Stimulated activated CD4-positive, alpha-beta T cell treated with anti-CD3 and anti-CD28 coated beads, Interleukin-1b, Interleukin-23, amount 100 ng/mL, for 1 hour (primary cell): ENCODE results near the gene ATP11A.
"Not testable (repeated sequence)": the region's sequence is repeated elsewhere in the genome, so short reads cannot be mapped to it uniquely, and the experiment has no call there.

Source experiments
- DNase-seq, 2 donors: peaks; one replicate each; pipeline ENCODE4 v3.0.0-alpha.2; 2020; ENCODE audit warnings: low read depth in 2 of 2

ATP11A gene

DNA sequence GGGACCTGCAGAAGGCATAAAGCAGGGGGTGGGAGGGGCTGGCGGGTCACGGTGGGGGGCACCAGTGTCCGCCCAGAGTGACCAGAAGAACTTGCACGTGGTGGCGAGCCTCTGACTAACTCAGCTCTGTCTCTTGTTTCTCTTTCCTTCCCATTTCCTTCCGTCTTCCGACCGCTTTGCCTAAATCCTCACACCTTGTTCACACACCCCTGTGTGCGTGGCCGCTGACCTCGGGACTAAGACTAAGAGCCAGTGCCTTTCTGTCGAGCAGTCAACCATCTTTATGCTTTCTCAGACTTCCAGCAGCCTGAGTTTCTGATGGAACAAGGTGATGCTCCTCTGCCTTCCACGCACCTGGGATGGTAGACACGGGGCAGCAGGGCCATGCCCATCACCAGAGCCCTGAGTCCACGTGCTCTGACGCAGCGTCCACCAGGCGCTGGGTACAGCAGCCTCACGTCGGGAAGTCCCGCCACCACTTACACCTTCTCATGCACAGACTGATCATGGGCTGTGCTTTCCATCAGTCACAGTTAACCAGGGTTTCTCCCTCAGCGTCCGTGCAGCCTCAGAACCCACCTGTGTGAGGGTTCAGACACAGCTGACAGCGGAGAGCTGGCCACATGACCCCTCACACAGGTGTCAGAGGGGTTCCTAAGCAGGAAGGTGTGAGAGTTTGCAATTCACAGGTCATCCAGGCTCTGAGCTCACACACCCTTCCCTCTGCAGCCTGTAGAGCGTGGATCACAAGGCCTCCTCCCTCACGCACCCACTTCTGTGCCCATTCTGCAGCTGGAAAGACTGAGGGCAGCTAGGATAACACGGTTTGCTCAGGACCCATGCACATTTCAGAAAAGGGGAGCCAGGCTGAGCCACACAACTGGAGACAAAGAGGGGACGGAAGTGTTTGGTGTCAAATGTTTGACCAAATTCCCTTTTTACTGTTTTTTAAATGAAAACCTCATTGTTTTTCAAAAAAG, 188.4 kb downstream of the ATP11A start:
- DNase-seq, result no peak

DNA sequence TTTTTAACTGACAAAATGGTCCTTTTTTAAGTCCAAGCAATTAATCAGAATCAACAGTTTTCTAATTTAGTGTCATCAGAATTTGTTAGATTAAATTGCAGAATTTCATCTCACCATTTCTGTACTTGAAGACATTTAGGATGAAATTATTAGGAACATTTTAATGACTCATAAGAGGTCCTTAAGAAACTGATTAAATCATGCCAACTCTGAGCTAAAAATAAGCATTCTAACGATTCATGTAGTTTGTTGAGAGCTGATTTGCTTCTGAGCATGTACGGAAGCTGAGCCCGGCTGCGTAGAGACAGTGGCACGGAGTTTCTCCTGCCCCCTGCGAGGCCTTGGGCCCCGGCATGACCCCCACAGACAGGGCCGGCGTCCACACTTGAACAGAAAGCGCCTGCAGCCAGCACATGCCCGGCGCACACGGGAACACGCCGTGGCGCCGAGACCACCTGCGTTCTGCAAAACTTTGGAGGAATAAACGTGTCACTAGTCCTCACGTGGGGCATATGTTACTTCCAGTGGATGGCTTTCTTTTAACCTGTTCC, 189.5 kb downstream of the ATP11A start:
- no peak for DNase-seq

DNA sequence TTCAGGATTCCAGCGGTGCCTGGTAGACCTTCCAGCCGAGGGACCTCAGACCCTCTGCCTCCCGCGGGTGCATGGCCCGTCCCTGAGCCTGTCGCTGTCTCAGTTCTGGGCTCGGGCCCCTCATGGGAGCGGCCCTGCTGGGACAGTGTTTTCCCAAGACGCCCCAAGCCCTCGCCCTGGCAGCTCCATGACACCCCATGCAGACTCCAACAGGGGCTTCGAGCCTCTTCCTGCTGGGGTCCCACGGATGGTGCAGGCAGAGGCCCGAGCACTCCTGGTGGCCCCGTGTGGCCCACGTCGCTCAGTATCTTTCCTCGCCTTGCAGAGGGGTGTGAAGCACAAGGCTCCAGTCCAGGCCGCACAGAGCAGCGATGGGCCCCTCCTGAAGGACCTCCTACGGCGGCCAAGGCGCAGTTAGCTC, 190.4 kb downstream of the ATP11A start:
- DNase-seq, result no peak

DNA sequence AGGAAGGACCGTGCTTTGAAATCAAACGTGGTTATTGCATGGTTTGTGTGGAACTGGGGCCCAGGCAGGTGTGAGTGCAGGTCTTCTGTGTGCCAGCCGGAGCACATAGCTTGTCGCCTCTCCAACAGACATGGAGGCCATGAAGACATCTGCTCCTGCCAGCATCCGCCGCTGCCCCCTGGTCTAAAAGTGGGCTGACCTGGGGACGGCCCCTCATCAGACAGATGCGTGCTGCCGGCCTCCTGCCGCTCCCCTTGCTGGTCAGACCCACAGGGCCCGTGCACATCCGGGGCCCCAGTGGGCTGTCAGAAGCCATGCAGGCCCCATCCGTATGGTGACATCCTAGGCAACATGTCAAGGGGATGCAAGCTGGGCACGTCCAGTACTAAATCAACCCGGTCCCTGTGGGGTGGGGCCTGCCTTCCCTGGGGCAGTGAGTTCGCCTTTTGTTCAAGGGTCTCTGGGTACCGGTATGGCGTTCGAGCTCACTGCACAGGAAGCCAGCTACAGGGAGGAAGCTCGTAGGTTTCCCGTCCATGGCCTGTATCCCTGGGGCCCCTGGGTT, 191.2 kb downstream of the ATP11A start:
- no peak for DNase-seq

DNA sequence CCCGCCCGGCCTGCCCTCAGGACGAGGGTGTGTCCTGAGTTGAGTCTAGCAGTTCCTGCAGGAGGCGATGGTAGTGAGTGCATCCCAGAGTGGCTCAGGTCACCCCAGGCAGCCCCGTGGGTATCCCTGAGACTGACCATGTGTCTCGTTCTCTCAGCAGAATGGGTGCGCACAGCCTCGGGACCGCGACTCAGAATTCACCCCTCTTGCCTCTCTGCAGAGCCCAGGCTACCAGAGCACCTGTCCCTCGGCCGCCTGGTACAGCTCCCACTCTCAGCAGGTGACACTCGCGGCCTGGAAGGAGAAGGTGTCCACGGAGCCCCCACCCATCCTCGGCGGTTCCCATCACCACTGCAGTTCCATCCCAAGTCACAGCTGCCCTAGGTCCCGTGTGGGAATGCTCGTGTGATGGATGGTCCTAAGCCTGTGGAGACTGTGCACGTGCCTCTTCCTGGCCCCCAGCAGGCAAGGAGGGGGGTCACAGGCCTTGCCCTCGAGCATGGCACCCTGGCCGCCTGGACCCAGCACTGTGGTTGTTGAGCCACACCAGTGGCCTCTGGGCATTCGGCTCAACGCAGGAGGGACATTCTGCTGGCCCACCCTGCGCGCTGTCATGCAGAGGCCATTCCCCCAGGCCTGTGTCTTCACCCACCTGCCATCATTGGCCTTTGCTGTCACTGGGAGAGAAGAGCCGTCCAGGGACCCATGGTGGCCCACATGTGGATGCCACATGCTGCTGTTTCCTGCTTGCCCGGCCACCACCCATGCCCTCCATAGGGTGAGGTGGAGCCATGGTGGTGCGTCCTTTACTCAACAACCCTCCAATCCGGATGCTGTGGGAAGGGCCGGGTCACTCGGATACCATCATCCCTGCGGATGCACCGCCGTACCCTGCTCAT, 192.1 kb downstream of the ATP11A start:
- DNase-seq, result no peak

DNA sequence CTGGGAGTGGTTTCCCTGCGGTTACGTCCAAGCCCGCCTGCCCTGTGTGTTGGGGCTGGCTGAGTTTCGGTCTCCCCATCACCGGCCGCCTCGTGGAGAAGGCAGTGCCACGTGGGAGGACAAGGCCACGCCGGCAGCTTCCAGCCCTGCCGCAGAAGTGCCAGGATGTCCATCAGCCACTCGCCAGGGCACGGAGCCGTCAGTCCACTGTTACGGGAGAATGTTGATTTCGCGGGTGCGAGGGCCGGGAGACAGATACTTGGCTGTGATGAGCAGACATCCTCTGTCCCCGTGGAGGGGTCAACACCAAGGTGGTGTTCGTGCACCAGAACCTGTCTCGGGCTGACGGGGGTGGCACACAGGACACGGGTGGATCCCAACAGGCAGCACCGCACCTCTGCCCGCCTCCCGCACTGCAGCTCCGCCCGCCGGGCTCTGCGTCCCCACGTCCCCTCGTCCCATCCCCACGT, 192.8 kb downstream of the ATP11A start:
- no peak for DNase-seq

DNA sequence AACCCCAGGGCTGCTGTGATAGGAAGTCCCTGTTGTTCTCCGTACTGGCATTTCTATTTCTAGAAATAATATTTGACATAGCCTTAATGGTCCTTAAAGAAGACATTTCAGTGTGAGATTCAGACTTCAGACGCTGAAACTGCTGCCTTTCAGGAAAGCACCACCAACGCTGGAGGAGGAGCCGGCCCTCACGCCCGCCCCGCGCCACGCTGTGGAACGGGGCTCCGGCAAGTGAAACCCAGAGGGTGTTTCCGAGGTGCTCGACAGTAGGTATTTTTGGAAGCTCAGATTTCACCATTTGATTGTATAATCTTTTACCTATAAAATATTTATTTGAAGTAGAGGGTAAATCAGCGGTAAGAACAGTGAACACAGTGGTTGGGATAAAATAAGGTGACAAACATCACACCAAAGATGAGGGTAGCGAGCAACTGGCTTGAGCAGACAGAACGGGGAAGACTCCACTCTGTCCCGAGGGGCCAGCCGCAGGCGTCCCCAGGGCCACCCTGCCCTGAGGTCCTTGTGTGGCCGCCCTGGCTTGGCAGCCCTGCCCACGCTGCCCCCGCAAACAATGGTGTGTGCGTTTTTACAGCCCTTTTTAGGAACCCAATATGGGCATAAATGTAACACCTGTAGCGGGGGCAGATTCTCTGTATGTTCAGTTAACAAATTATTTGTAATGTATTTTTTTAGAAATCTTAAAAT, 193.6 kb downstream of the ATP11A start:
- no peak for DNase-seq

DNA sequence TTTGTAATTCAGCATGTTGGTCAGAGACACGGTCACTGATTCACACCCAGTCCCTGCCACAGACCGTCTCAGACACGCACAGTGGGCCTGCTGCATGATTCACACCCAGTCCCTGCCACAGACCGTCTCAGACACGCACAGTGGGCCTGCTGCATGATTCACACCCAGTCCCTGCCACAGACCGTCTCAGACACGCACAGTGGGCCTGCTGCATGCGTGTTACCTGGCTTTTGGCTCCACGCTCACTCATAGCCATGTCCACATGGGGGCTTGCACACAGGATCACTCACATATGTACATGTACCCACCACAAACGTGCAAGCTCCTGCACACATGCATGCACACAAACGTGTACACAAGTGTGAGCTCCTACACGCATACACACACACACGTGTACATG, 194.9 kb downstream of the ATP11A start:
- not testable (repeated sequence) for DNase-seq

DNA sequence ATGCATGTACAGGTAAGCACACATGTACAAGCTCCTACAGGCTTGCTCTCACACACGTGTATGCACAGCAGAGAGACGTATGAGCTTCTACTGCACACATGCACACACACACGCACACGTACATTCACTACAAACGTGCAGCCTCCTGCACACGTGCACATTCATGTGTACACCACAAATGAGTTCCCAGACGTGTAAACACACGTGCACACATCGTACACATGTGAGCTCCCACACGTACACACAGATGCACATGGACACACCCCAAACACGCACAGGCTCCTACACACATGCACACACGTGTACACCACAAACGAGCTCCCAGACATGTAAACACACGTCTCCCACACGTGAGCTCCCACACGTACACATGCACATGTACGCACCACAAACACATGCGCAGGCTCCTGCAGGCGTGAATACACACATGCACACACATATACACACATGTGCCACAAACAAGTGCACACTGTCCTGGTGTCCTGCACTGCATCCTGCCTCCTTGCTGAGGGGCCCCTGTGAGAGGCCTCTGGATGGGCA, 195.5 kb downstream of the ATP11A start:
- no peak for DNase-seq

DNA sequence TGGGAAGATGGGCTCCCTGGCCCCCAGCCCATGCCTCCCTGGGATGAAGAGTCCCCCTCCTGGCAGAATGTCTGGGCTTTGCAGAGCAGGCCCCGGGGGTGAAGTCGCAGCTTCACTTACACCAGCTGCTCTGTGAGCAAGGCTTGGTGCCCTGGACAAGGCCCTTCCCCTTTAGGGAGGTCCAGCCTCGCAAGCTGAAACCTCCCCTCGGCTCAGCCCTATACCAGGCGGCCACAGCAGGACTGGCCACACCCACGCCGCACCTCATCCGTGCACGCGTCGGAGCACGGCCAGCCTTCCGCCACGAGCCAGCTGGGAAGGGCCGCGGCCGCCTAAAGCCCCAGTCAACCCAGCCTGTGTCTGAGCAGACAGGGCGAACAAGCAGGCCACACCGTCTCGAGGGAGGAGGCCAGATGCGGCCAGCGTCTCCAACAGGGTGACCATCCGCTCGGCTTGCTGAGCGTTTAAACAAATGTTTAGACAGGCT, 196.0 kb downstream of the ATP11A start:
- no peak for DNase-seq

DNA sequence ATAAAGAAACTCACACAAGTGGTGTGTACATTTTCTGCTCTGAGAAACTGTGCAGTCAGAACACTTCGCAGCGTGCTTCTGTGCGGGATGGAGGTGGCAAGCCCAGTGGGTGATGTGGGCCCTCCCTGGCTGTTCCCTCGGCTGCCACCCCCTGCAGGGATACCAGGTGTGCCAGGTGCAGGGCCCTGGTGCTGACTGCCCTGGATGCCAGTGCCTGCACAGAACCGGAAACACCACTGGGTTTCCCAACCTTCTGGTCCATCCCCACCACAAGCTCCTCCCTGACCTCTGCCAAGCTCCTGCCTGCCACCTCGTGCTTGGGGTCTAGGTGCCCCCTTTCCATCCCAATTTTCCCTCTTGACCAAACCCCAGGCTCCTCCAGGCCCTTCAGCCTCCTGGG, 197.3 kb downstream of the ATP11A start:
- DNase-seq, result no peak

DNA sequence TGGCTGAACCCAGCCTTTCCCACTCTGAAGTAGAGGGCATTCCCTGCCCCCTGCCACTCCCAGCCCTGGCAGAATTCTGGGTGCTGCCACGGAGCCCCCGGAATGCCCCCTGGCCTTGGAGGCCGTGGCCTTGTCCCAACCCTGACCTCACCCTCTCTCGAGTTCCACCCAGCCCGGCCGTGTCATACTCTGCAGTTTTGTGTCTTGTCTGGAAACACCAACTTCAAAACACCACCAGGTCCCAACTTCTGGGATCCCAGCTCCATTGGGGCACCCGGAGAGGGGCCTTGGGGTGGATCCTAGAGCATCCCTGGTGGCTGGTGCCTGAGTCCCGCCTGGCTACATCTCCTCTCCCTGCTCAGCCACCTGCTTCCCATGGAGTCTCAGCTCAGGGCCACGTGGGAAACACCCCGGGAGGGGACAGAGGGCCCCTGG, 197.7 kb downstream of the ATP11A start:
- no peak for DNase-seq

DNA sequence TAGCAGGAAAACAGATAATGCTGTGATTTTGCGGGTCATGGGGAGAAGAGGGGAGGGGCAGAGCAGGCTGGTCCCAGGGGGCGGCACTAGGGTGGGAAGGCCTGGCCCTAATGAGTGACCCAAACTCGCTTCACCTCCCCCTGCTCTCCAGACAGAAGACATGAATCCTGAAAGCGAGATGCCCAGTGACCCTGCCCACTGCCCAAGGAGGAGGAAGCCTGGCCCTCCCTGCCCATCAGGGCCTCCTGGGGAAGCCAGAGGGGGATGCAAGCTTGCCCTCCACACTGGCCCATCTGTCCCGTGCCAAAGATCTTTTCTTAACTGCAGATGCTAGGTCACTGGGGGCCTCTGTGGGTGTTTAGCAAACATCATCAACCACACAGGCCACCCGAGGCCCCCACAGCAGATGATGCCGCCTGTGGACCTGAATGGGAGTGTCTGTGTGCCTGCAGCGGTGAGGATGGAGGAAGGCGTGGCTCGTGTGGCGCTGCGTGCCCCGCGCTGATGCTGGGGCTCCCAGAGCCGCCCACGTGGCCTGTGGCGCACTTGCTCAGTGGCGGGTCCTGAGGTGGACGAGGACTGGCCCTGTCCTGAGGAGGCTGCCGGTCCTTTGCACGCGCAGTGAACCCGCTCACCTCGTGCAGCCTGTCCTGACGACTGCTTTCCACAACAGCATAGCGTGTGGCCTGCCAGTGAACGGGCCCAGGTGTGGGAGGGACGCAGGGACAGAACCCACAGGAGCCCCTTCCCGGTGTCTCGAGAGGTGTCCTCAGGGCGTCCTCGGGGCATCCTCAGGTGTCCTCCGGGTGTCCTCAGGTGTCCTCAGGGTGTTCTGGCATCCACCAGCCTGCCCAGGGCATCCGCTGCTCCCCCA, 198.6 kb downstream of the ATP11A start:
- no peak for DNase-seq

DNA sequence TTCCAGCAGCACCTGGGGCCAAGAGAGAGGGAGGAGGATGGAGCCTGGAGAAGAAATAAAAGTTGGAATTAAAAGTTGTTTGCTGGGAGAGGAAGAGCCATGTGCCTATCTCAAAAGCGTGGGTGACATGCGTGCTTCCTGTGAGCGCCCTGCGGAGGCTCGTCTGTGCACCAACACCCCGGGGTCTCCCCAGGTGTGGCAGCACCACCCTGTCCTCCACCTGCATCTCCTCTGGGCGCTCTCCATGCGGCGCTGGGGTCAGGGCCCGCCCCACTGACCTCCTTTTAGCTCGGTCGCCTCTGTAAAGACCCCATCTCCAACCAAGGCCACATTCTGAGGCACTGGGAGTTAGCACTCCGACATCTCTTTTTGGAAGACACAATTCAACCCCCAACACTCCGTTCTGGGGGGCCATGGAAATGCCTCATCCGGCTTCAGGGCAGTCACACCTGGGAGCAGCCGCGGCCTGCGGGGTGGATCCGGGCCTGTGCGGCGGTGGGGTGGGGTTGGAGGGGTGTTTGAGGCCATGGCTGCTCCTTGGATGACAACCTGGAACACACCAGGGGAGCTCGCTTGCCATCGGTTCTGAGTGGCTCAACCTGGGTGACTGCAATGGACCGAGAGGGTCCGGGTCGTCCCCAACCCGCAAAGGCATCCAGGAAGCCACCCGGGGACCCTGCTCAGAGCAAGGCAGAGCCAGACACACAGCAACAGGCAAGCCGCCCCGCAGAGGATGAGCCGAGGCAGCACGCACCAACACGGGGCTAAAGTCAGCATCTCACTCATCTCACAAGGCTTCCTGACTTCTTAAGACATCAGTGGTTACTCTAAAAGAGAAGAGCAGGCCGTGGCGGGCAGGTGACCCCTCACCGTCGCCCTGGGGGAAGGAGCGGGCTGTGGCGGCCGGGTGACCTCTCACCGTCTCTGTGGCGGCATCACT, 199.8 kb downstream of the ATP11A start:
- no peak for DNase-seq

DNA sequence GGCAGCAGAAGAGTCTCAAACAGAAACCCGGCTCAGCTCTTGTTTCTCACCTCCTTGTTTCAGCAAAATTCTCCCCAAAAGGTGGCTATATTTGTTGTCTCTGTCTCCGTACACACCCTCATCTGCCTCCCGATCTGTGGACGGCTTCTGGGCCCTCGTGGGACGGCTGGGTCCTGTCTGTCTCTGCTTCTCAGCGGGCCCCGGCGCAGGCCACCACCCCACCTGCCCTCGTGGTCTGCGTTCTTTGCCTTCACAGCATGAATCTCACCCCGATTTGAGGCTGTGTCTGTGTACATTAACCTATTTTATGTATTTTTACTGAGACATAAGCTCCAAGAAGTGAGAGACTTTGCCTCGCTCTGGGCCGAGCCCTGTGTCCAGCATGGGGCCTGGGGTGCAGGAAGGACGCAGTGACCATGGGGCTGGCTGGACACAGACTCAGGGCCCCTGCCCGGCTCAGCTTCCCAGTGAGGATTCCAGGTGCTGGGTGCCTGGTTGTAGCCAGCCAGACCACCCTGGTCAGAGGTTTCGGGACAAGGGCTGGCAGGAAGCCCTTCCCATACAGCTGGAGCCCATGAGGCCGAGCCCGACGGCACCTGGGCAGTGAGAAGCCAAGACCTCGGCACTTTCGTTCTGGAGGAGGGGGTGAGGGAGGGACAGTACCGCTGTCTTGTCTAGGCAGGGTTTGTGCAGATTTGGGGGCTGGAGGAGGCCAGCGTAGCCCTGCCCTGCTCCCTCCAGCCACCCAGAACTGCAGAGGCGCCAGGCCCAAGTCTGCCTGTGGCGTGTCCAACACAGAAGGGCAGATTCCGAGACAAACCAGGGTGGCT, 200.7 kb downstream of the ATP11A start:
- no peak for DNase-seq

DNA sequence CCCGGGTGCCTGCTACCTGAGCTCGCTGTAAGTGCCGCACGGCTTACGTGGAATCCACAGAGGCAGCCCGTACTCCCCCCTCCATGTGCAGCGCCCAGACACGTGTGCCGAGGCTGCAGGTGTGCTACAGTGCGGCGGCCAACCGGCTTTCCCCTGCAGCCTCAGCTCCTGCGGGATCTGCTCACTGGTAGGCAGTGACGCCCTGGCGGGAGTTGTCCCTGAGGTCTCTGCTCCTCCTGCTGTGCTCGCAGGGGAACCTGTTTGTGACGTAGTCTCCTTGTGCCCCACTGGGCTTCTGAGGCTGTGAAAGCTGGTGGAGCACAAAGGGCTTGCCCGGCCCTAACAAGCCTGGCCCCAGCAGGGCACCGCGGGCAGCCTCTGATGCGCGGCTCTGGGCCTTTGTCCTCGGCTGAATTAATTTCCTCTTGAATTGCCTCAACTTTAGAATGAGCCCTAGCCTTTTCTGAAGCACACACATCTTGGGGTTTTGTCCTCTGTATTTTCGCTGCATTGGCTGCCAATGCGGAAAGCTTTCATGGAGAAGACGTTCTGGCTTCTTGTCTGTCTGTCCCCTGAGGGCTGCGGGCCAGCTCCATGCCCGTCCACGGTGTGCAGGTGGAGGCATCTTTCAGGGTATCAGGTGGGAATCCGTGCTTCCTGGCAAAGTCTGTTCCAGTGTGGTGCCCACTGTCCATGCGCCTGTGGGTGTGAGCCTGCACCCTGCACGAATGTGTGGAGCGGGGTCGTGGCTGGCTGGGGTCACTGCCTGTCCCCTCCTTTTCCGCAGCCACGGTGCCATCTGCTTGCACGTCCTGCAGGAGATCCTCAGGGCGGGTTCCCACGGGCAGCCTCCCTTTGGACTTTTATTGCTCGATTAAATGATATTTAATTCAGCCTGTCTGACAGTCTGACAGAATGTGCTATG, 201.9 kb downstream of the ATP11A start:
- DNase-seq, result no peak
